Gastrocnemius medialis (tissue), 4 donors: Measurements from ENCODE around the gene KLHL21. TPM values are rescaled to one million over a fixed set of nuclear protein-coding genes. Genes with fewer than 3 reads are reported as not detected.

ENCODE experiments used
- ATAC-seq, 2 donors: fragments of 150-250 bp; one replicate each; pipeline ENCODE4 v1.9.1; 2016
- DNase-seq, 2 donors: peaks; one replicate each; pipeline ENCODE4 v3.0.0-alpha.2; 2019
- H3K27ac ChIP-seq, 4 donors: fragments of 200-600 bp; sonication (generic); 1 replicate in 1 of 4; 2 replicates in 3 of 4; pipeline ENCODE4 v1.5.1; 2016 to 2018; ENCODE audit warnings: mild to moderate bottlenecking in 2 of 4, moderate library complexity in 1 of 4
- H3K27me3 ChIP-seq, 3 donors: fragments of 200-600 bp; sonication (generic) in 2 of 3; 1 replicate in 1 of 3; 2 replicates in 2 of 3; pipeline versions ENCODE4 v1.5.1 to v1.6.0; 2016 to 2019; ENCODE audit warnings: mild to moderate bottlenecking in 1 of 3, moderate library complexity in 1 of 3
- H3K36me3 ChIP-seq, 2 donors: fragments of 200-600 bp; sonication (generic) in 1 of 2; one replicate each; pipeline ENCODE4 v1.5.1; 2017 to 2018
- H3K4me1 ChIP-seq, 2 donors: fragments of 200-600 bp; sonication (generic) in 1 of 2; one replicate each; pipeline ENCODE4 v1.5.1; 2016 to 2017; ENCODE audit warnings: mild to moderate bottlenecking in 2 of 2
- H3K4me3 ChIP-seq, 4 donors: fragments of 200-600 bp; sonication (generic) in 3 of 4; 1 replicate in 1 of 4; 2 replicates in 3 of 4; pipeline ENCODE4 v1.5.1; 2016 to 2019; ENCODE audit warnings: mild to moderate bottlenecking in 2 of 4
- H3K9me3 ChIP-seq, 3 donors: fragments of 200-600 bp; sonication (generic) in 2 of 3; 1 replicate in 1 of 3; 2 replicates in 2 of 3; pipeline ENCODE4 v1.5.1; 2016 to 2019
- POLR2A ChIP-seq, 2 donors: fragments of 450-650 bp; IDR thresholded peaks; one replicate each; pipeline ENCODE4 v1.6.1; 2017; ENCODE audit warnings: antibody characterized with exemption in 2 of 2, mild to moderate bottlenecking in 2 of 2, moderate library complexity in 2 of 2
- in situ Hi-C, 4 donors: fragments of 200-750 bp; cut with MboI; loops; one replicate each; pipeline versions ENCODE4 v1.15.0 to v1.8.0; 2017; ENCODE audit warnings: low sequenced_read_pairs in 4 of 4
- intact Hi-C: fragments of 100-400 bp; cut with DNase I; formaldehyde crosslinking; loops from one replicate; pipeline ENCODE4 v1.15.1; 2023; ENCODE audit warnings: low total_unique reads
- total RNA-seq, 4 donors: library from RNA; depleted of rRNA; stranded (reverse); fragments of >200 nt; gene quantifications; one replicate each; pipeline versions ENCODE4 v1.1.0 to v1.2.3, GENCODE V29; 2016
- TF ChIP-seq, protein P1 (sequence below), 5 experiments: fragments of 450-650 bp in 3 of 5; fragments of 200-600 bp in 2 of 5; sonication (generic) in 2 of 5; IDR thresholded peaks in 4 of 5; conservative IDR thresholded peaks in 1 of 5; 1 replicate in 4 of 5; 2 replicates in 1 of 5; pipeline ENCODE4 v1.5.1; 2016 to 2019; ENCODE audit warnings: antibody characterized with exemption in 5 of 5, mild to moderate bottlenecking in 3 of 5, moderate library complexity in 3 of 5

KLHL21 gene
- total RNA-seq, 4 donors from 2014 or later = 176 to 481 (median 267) TPM

- H3K36me3 ChIP-seq = peaks cover 0 to 20% of the 10 kb centered on the region in 2 donors
- H3K4me1 ChIP-seq = peaks cover 59 to 85% of the 10 kb centered on the region in 2 donors
- intact Hi-C loops (no loop called here), in situ Hi-C loops (loop anchor here in 1 of 4 donors (10.0 kb wide), 1 partner anchor 46 kb away; no protein-coding TSS in a partner anchor)
- H3K27ac ChIP-seq = peak overlapping the region; percentile 98 to 100 (median 100)
- no peaks in the 10 kb centered on the region for H3K27me3 ChIP-seq
- ATAC-seq = no peak
- H3K4me3 ChIP-seq = no peak overlapping the region
- DNase-seq = peak in 1 of 2 donors; percentile 24
- no peaks in the 10 kb centered on the region for H3K9me3 ChIP-seq
- TF ChIP-seq, protein P1, sequence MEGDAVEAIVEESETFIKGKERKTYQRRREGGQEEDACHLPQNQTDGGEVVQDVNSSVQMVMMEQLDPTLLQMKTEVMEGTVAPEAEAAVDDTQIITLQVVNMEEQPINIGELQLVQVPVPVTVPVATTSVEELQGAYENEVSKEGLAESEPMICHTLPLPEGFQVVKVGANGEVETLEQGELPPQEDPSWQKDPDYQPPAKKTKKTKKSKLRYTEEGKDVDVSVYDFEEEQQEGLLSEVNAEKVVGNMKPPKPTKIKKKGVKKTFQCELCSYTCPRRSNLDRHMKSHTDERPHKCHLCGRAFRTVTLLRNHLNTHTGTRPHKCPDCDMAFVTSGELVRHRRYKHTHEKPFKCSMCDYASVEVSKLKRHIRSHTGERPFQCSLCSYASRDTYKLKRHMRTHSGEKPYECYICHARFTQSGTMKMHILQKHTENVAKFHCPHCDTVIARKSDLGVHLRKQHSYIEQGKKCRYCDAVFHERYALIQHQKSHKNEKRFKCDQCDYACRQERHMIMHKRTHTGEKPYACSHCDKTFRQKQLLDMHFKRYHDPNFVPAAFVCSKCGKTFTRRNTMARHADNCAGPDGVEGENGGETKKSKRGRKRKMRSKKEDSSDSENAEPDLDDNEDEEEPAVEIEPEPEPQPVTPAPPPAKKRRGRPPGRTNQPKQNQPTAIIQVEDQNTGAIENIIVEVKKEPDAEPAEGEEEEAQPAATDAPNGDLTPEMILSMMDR (IDR thresholded peaks at IDR 0.05 in 4 of 5, conservative IDR thresholded peaks at IDR 0.05 in 1 of 5) = peak in 1 of 5 experiments; percentile 12
- TF ChIP-seq POLR2A (IDR thresholded peaks at IDR 0.05) = no peak
Measured at GRCh38 chr1:6588128-6588892, 14.4 kb downstream of the KLHL21 start.

GRCh38 chr1:6587261-6588005, 15.2 kb downstream of the KLHL21 start:
- ATAC-seq (peak; percentile 9 to 53), DNase-seq (peak; percentile 51 to 89)
- H3K9me3 ChIP-seq = no peaks in the 10 kb centered on the region
- peak overlapping the region; percentile 98 to 100 (median 100) for H3K27ac ChIP-seq
- H3K36me3 ChIP-seq = peaks cover 0 to 12% of the 10 kb centered on the region in 2 donors
- H3K4me3 ChIP-seq = no peak overlapping the region
- in situ Hi-C loops (loop anchor here in 1 of 4 donors (10.0 kb wide), 1 partner anchor 47 kb away; no protein-coding TSS in a partner anchor), intact Hi-C loops (no loop called here)
- TF ChIP-seq, protein P1 (IDR thresholded peaks at IDR 0.05 in 4 of 5, conservative IDR thresholded peaks at IDR 0.05 in 1 of 5) = no peak
- no peak for TF ChIP-seq POLR2A (IDR thresholded peaks at IDR 0.05)
- no peaks in the 10 kb centered on the region for H3K27me3 ChIP-seq
- H3K4me1 ChIP-seq = peaks cover 50 to 77% of the 10 kb centered on the region in 2 donors

DNA sequence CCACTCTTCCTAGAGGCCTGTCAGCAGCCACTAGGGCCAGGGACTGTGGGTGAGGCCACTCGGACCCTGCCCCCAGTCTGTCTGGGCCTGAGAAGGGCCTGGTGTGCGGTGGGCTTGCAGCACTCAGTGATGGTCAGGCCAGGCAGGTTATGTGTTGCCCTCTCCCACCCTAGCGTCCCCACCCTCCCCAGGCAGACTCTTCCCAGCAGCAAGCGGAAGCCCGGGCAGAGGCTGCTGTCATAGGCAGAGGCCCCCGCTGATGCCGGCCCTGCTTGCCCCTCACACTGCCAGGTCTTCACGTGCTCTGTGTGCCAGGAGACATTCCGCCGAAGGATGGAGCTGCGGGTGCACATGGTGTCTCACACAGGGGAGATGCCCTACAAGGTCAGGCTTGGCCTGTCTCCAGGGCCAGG, 16.3 kb downstream of the KLHL21 start:
- in situ Hi-C loops (loop anchor here in 1 of 4 donors (10.0 kb wide), 1 partner anchor 48 kb away; no protein-coding TSS in a partner anchor), intact Hi-C loops (no loop called here)
- Histone ChIP-seq H3K27me3 (no peaks in the 10 kb centered on the region), H3K4me3 (no peak overlapping the region), H3K9me3 (no peaks in the 10 kb centered on the region), H3K4me1 (peaks cover 41 to 70% of the 10 kb centered on the region in 2 donors), H3K36me3 (peaks cover 0 to 12% of the 10 kb centered on the region in 2 donors), H3K27ac (peak overlapping the region; percentile 98 to 100 (median 100))
- TF ChIP-seq, protein P1 (IDR thresholded peaks at IDR 0.05 in 4 of 5, conservative IDR thresholded peaks at IDR 0.05 in 1 of 5) = no peak
- no peak for TF ChIP-seq POLR2A (IDR thresholded peaks at IDR 0.05)
- DNase-seq (peak in 1 of 2 donors; percentile 35), ATAC-seq (no peak)

DNA sequence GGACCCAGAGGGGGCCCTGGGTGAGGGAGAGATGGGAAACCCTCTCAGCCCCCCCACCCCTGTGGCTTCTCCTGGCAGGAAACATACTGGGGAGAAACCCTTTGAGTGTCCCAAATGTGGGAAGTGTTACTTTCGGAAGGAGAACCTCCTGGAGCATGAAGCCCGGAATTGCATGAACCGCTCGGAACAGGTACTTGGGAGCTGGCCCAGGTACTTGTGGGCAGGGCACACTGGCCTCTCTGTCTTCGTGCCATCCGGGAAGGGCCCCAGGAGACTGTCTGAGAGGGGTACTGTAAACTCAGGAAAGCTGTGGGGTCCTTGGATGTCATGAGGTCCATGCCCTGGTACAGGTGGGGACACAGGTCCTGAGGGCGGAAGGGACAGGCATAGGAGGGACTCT, 16.8 kb downstream of the KLHL21 start:
- intact Hi-C loops = no loop called here
- Histone ChIP-seq H3K4me3 (no peak overlapping the region), H3K9me3 (no peaks in the 10 kb centered on the region), H3K27ac (peak overlapping the region; percentile 98 to 100 (median 100)), H3K36me3 (peaks cover 0 to 12% of the 10 kb centered on the region in 2 donors), H3K4me1 (peaks cover 42 to 70% of the 10 kb centered on the region in 2 donors), H3K27me3 (no peaks in the 10 kb centered on the region)
- no peak for TF ChIP-seq POLR2A (IDR thresholded peaks at IDR 0.05)
- TF ChIP-seq, protein P1 (IDR thresholded peaks at IDR 0.05 in 4 of 5, conservative IDR thresholded peaks at IDR 0.05 in 1 of 5) = no peak
- in situ Hi-C loops = loop anchor here in 1 of 4 donors (10.0 kb wide), 1 partner anchor 49 kb away; no protein-coding TSS in a partner anchor
- ATAC-seq (no peak), DNase-seq (peak in 1 of 2 donors; percentile 22)
